ENCODE data around the gene MEF2A. TPM values are rescaled to one million over a fixed set of nuclear protein-coding genes. Genes with fewer than 3 reads are reported as not detected.

The MEF2A gene
- polyA plus RNA-seq, 4 donors, result 11.2 to 22.6 (median 12.7) TPM

- no peak overlapping the region for H3K27ac ChIP-seq (ENCODE audit: low read depth in 1 of 3, low read length in 2 of 3)
- H3K4me1 ChIP-seq (ENCODE audit: control insufficient read depth in 3 of 3, insufficient read depth in 2 of 3, low read depth in 1 of 3, low read length in 2 of 3), result no peaks in the 10 kb centered on the region
- no peak for DNase-seq
- 86 to 98% (median 94%) methylated on average over 1 of the region's 1 CpG for WGBS, 3 donors
- H3K4me3 ChIP-seq (ENCODE audit: low read depth in 1 of 3, low read length in 3 of 3), result no peak overlapping the region
- no peaks in the 10 kb centered on the region for H3K9me3 ChIP-seq (ENCODE audit: control insufficient read depth in 2 of 2, insufficient read depth in 1 of 2, low read depth in 1 of 2, low read length in 1 of 2)
- H3K27me3 ChIP-seq (ENCODE audit: control insufficient read depth in 3 of 3, insufficient read depth in 3 of 3, low read length in 3 of 3), result no peaks in the 10 kb centered on the region
- peaks cover 0 to 2% (median 0%) of the 10 kb centered on the region in 3 donors for H3K36me3 ChIP-seq (ENCODE audit: control insufficient read depth in 3 of 3, insufficient read depth in 2 of 3, low read depth in 1 of 3, low read length in 3 of 3)
- no peak for FAIRE-seq
Measured at GRCh38 chr15:99669250-99669649, 103.5 kb downstream of the MEF2A start.

- Histone ChIP-seq H3K36me3 (ENCODE audit: control insufficient read depth in 3 of 3, insufficient read depth in 2 of 3, low read depth in 1 of 3, low read length in 3 of 3) (peaks cover 2 to 9% (median 5%) of the 10 kb centered on the region in 3 donors), H3K9me3 (ENCODE audit: control insufficient read depth in 2 of 2, insufficient read depth in 1 of 2, low read depth in 1 of 2, low read length in 1 of 2) (no peaks in the 10 kb centered on the region), H3K27ac (ENCODE audit: low read depth in 1 of 3, low read length in 2 of 3) (no peak overlapping the region), H3K27me3 (ENCODE audit: control insufficient read depth in 3 of 3, insufficient read depth in 3 of 3, low read length in 3 of 3) (no peaks in the 10 kb centered on the region), H3K4me3 (ENCODE audit: low read depth in 1 of 3, low read length in 3 of 3) (no peak overlapping the region), H3K4me1 (ENCODE audit: control insufficient read depth in 3 of 3, insufficient read depth in 2 of 3, low read depth in 1 of 3, low read length in 2 of 3) (no peaks in the 10 kb centered on the region)
- no peak for FAIRE-seq
- DNase-seq, result no peak
- WGBS, 3 donors, result 93 to 96% (median 95%) methylated on average over 2 of the region's 2 CpGs
Measured at GRCh38 chr15:99671926-99672635, 106.3 kb downstream of the MEF2A start.

- H3K4me3 ChIP-seq (ENCODE audit: low read depth in 1 of 3, low read length in 3 of 3), result no peak overlapping the region
- H3K9me3 ChIP-seq (ENCODE audit: control insufficient read depth in 2 of 2, insufficient read depth in 1 of 2, low read depth in 1 of 2, low read length in 1 of 2), result no peaks in the 10 kb centered on the region
- 92 to 100% (median 98%) methylated on average over 1 of the region's 1 CpG for WGBS, 3 donors
- no peaks in the 10 kb centered on the region for H3K27me3 ChIP-seq (ENCODE audit: control insufficient read depth in 3 of 3, insufficient read depth in 3 of 3, low read length in 3 of 3)
- H3K36me3 ChIP-seq (ENCODE audit: control insufficient read depth in 3 of 3, insufficient read depth in 2 of 3, low read depth in 1 of 3, low read length in 3 of 3), result peaks cover 2 to 9% (median 5%) of the 10 kb centered on the region in 3 donors
- DNase-seq (no peak), FAIRE-seq (peak; percentile 41)
- H3K27ac ChIP-seq (ENCODE audit: low read depth in 1 of 3, low read length in 2 of 3), result no peak overlapping the region
- H3K4me1 ChIP-seq (ENCODE audit: control insufficient read depth in 3 of 3, insufficient read depth in 2 of 3, low read depth in 1 of 3, low read length in 2 of 3), result no peaks in the 10 kb centered on the region
Measured at GRCh38 chr15:99673111-99673510, 107.3 kb downstream of the MEF2A start.

DNA sequence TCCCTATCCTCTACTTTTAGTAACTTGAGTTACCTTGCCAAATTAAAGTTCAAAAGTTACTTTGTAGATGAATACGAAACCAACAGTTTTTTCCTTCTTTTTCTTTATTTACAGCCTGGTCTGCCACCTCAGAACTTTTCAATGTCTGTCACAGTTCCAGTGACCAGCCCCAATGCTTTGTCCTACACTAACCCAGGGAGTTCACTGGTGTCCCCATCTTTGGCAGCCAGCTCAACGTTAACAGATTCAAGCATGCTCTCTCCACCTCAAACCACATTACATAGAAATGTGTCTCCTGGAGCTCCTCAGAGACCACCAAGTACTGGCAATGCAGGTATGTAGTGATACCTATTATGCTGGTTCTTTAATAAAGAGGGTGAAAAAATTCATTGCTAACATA is 108.5 kb downstream of the MEF2A start:
- Histone ChIP-seq H3K36me3 (ENCODE audit: control insufficient read depth in 3 of 3, insufficient read depth in 2 of 3, low read depth in 1 of 3, low read length in 3 of 3) (peaks cover 2 to 9% (median 5%) of the 10 kb centered on the region in 3 donors), H3K4me3 (ENCODE audit: low read depth in 1 of 3, low read length in 3 of 3) (no peak overlapping the region), H3K27me3 (ENCODE audit: control insufficient read depth in 3 of 3, insufficient read depth in 3 of 3, low read length in 3 of 3) (no peaks in the 10 kb centered on the region), H3K4me1 (ENCODE audit: control insufficient read depth in 3 of 3, insufficient read depth in 2 of 3, low read depth in 1 of 3, low read length in 2 of 3) (no peaks in the 10 kb centered on the region), H3K9me3 (ENCODE audit: control insufficient read depth in 2 of 2, insufficient read depth in 1 of 2, low read depth in 1 of 2, low read length in 1 of 2) (no peaks in the 10 kb centered on the region), H3K27ac (ENCODE audit: low read depth in 1 of 3, low read length in 2 of 3) (no peak overlapping the region)
- DNase-seq, result no peak
- FAIRE-seq, result no peak
- WGBS, 3 donors, result 87 to 96% (median 92%) methylated on average over 2 of the region's 2 CpGs

DNA sequence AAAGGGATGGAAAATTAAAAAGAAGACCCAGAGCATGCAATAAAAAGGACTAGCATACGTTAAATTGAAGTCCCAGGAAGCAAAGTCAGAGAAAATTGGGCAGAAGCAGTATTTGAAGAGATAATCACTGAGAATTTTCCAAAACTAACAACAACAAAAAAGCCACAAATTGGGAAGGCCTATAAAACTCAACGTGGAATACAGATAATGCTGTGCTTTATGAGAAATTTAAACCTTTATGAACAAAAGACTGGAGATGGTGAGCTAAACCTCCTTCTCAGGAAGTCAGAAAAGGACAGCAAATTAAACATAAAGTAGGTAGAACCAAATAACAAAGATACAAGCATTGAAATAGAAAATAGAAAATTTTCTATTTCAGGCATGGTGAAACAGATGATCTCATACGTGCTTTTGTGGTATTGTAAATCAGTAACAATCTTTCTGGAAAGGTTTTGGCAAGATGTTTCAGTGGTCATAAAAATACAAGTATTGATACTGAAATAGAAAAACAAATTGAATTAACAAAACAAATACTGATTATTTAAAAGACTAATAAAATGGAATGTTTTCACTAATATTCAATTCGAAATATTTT is 111.9 kb downstream of the MEF2A start:
- Histone ChIP-seq H3K4me3 (ENCODE audit: low read depth in 1 of 3, low read length in 3 of 3) (no peak overlapping the region), H3K9me3 (ENCODE audit: control insufficient read depth in 2 of 2, insufficient read depth in 1 of 2, low read depth in 1 of 2, low read length in 1 of 2) (no peaks in the 10 kb centered on the region), H3K36me3 (ENCODE audit: control insufficient read depth in 3 of 3, insufficient read depth in 2 of 3, low read depth in 1 of 3, low read length in 3 of 3) (peaks cover 2 to 9% (median 7%) of the 10 kb centered on the region in 3 donors), H3K4me1 (ENCODE audit: control insufficient read depth in 3 of 3, insufficient read depth in 2 of 3, low read depth in 1 of 3, low read length in 2 of 3) (no peaks in the 10 kb centered on the region), H3K27ac (ENCODE audit: low read depth in 1 of 3, low read length in 2 of 3) (no peak overlapping the region), H3K27me3 (ENCODE audit: control insufficient read depth in 3 of 3, insufficient read depth in 3 of 3, low read length in 3 of 3) (no peaks in the 10 kb centered on the region)
- FAIRE-seq (no peak), DNase-seq (no peak)
- 85 to 90% (median 87%) methylated on average over 4 of the region's 4 CpGs for WGBS, 3 donors

GRCh38 chr15:99680276-99680675 is 114.5 kb downstream of the MEF2A start:
- H3K27ac ChIP-seq (ENCODE audit: low read depth in 1 of 3, low read length in 2 of 3), result no peak overlapping the region
- H3K36me3 ChIP-seq (ENCODE audit: control insufficient read depth in 3 of 3, insufficient read depth in 2 of 3, low read depth in 1 of 3, low read length in 3 of 3), result peaks cover under 1 to 13% (median 3%) of the 10 kb centered on the region in 3 donors
- H3K9me3 ChIP-seq (ENCODE audit: control insufficient read depth in 2 of 2, insufficient read depth in 1 of 2, low read depth in 1 of 2, low read length in 1 of 2), result no peaks in the 10 kb centered on the region
- no peaks in the 10 kb centered on the region for H3K27me3 ChIP-seq (ENCODE audit: control insufficient read depth in 3 of 3, insufficient read depth in 3 of 3, low read length in 3 of 3)
- FAIRE-seq (no peak), DNase-seq (no peak)
- H3K4me1 ChIP-seq (ENCODE audit: control insufficient read depth in 3 of 3, insufficient read depth in 2 of 3, low read depth in 1 of 3, low read length in 2 of 3), result no peaks in the 10 kb centered on the region
- no peak overlapping the region for H3K4me3 ChIP-seq (ENCODE audit: low read depth in 1 of 3, low read length in 3 of 3)

DNA sequence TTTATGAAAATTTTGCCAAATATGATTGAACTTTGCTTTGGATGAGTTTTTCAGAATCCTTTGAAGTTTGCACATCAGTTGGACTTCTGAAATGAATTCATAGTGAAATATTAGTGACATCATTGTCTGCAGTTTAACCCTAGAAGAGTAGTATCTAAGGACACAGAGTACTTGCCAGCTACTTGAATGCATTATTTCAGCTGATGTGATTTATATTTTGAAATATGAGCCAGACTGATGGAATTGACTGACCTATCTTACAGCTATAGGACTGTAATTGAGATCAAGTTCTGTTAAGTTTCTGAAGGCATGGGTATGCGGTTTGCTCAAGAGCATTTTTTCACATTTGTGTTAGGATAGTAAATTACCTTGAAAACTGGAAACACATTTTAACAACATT is 116.2 kb downstream of the MEF2A start:
- Histone ChIP-seq H3K27me3 (ENCODE audit: control insufficient read depth in 3 of 3, insufficient read depth in 3 of 3, low read length in 3 of 3) (no peaks in the 10 kb centered on the region), H3K4me3 (ENCODE audit: low read depth in 1 of 3, low read length in 3 of 3) (no peak overlapping the region), H3K9me3 (ENCODE audit: control insufficient read depth in 2 of 2, insufficient read depth in 1 of 2, low read depth in 1 of 2, low read length in 1 of 2) (no peaks in the 10 kb centered on the region), H3K27ac (ENCODE audit: low read depth in 1 of 3, low read length in 2 of 3) (no peak overlapping the region), H3K36me3 (ENCODE audit: control insufficient read depth in 3 of 3, insufficient read depth in 2 of 3, low read depth in 1 of 3, low read length in 3 of 3) (peaks cover 0 to 3% (median 2%) of the 10 kb centered on the region in 3 donors), H3K4me1 (ENCODE audit: control insufficient read depth in 3 of 3, insufficient read depth in 2 of 3, low read depth in 1 of 3, low read length in 2 of 3) (no peaks in the 10 kb centered on the region)
- 89 to 100% (median 98%) methylated on average over 1 of the region's 1 CpG for WGBS, 3 donors
- no peak for DNase-seq
- FAIRE-seq, result no peak

DNA sequence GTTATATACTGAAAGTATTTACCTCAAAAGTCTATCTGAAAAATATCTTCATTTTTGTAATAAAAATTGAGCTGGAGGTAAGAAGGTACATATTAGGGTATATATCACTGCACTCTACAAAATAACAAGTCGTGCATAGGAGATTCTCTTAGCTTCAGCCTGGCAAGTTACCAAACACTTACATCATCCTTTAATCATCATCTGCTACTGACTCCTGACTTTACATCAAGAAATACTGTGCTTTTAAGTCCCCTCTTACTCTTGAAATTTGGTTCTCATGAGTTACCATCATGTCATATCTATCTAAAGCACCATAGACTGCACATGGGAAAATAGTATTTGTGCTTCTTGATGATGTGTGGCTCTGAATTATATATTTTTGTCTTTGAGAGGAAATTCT is 116.7 kb downstream of the MEF2A start:
- DNase-seq, result no peak

More for the DNA sequence above, 116.7 kb downstream of the MEF2A start:
- WGBS, 3 donors, result 16 to 86% (median 63%) methylated on average over 1 of the region's 1 CpG
- Histone ChIP-seq H3K36me3 (ENCODE audit: control insufficient read depth in 3 of 3, insufficient read depth in 2 of 3, low read depth in 1 of 3, low read length in 3 of 3) (peaks cover 0 to 3% (median 2%) of the 10 kb centered on the region in 3 donors), H3K9me3 (ENCODE audit: control insufficient read depth in 2 of 2, insufficient read depth in 1 of 2, low read depth in 1 of 2, low read length in 1 of 2) (no peaks in the 10 kb centered on the region), H3K4me1 (ENCODE audit: control insufficient read depth in 3 of 3, insufficient read depth in 2 of 3, low read depth in 1 of 3, low read length in 2 of 3) (no peaks in the 10 kb centered on the region), H3K27ac (ENCODE audit: low read depth in 1 of 3, low read length in 2 of 3) (no peak overlapping the region), H3K27me3 (ENCODE audit: control insufficient read depth in 3 of 3, insufficient read depth in 3 of 3, low read length in 3 of 3) (no peaks in the 10 kb centered on the region), H3K4me3 (ENCODE audit: low read depth in 1 of 3, low read length in 3 of 3) (no peak overlapping the region)
- no peak for FAIRE-seq

Data from small intestine (tissue), 7 donors.